Right forelimb (tissue), 1 donor: ENCODE results near the gene PDE6C.

Experiments used
- DNase-seq: peaks from one replicate; pipeline ENCODE4 v3.0.0-alpha.2; 2018

The PDE6C gene

GRCh38 chr10:93595378-93596161 lies 16.8 kb upstream of the PDE6C start:
- no peak for DNase-seq

- no peak for DNase-seq
Observed at GRCh38 chr10:93596539-93596938, 15.8 kb upstream of the PDE6C start.

- DNase-seq, result no peak
Observed at GRCh38 chr10:93597075-93597599, 15.2 kb upstream of the PDE6C start.

- DNase-seq, result no peak
Observed at GRCh38 chr10:93598157-93598556, 14.2 kb upstream of the PDE6C start.

- DNase-seq, result no peak
Observed at GRCh38 chr10:93599335-93599734, 13.0 kb upstream of the PDE6C start.

- no peak for DNase-seq
Observed at GRCh38 chr10:93599778-93600177, 12.6 kb upstream of the PDE6C start.

GRCh38 chr10:93600446-93601145 lies 11.7 kb upstream of the PDE6C start:
- peak; percentile 81 for DNase-seq

- peak; percentile 53 for DNase-seq
Observed at GRCh38 chr10:93601146-93601773, 11.1 kb upstream of the PDE6C start, which contains the start of gene RBP4. Gene RBP4 (minus strand): TSS chr10:93601235. CDS start chr10:93601028, 207 bp downstream.

GRCh38 chr10:93601774-93602162 lies 10.6 kb upstream of the PDE6C start:
- DNase-seq, result no peak

GRCh38 chr10:93603023-93603422 lies 9.3 kb upstream of the PDE6C start:
- no peak for DNase-seq

- DNase-seq, result no peak
Observed at GRCh38 chr10:93604146-93604545, 8.2 kb upstream of the PDE6C start.

GRCh38 chr10:93608421-93608820 lies 3.9 kb upstream of the PDE6C start:
- no peak for DNase-seq

- DNase-seq, result no peak
Observed at GRCh38 chr10:93613126-93613525, 789 bp downstream of the PDE6C start.

- no peak for DNase-seq
Observed at GRCh38 chr10:93614101-93614825, 1.9 kb downstream of the PDE6C start.

- no peak for DNase-seq
Observed at GRCh38 chr10:93615576-93616235, 3.4 kb downstream of the PDE6C start.

- DNase-seq, result no peak
Observed at GRCh38 chr10:93620925-93621324, 8.6 kb downstream of the PDE6C start.

- no peak for DNase-seq
Observed at GRCh38 chr10:93622942-93623341, 10.6 kb downstream of the PDE6C start.

GRCh38 chr10:93628858-93629257 lies 16.5 kb downstream of the PDE6C start:
- no peak for DNase-seq

GRCh38 chr10:93629647-93630305 lies 17.4 kb downstream of the PDE6C start:
- no peak for DNase-seq

GRCh38 chr10:93630625-93631557 lies 18.6 kb downstream of the PDE6C start:
- DNase-seq, result no peak

- no peak for DNase-seq
Observed at GRCh38 chr10:93639791-93640190, 27.5 kb downstream of the PDE6C start.
